GM23338 (cell line): ENCODE results near the gene MME. TPM values are rescaled to one million over a fixed set of nuclear protein-coding genes. Genes with fewer than 3 reads are reported as not detected.

Experiments used
- CREB1 ChIP-seq: fragments of 250-450 bp; sonication (Bioruptor Pico); IDR thresholded peaks from 2 replicates; pipeline ENCODE4 v1.5.0; 2020; ENCODE audit warnings: low read depth, mild to moderate bottlenecking, moderate library complexity
- EZH2 ChIP-seq: fragments of 200-600 bp; sonication (generic); IDR thresholded peaks from one replicate; pipeline ENCODE4 v1.8.0; 2017; ENCODE audit warnings: antibody characterized with exemption, mild to moderate bottlenecking, low read depth; ENCODE audit not compliant: unreplicated experiment
- POLR2AphosphoS5 ChIP-seq: IDR thresholded peaks from 2 replicates; pipeline ENCODE4 v1.6.1; 2016; ENCODE audit warnings: antibody characterized with exemption, low read depth
- STAT1 ChIP-seq: IDR thresholded peaks from one replicate; pipeline ENCODE4 v1.6.1; 2016; ENCODE audit warnings: antibody characterized with exemption; ENCODE audit not compliant: unreplicated experiment
- ZNF114 ChIP-seq: fragments of 250-450 bp; sonication (Bioruptor Pico); IDR thresholded peaks from 2 replicates; pipeline ENCODE4 v1.5.0; 2020; ENCODE audit warnings: mild to moderate bottlenecking, moderate library complexity
- ZNF331 ChIP-seq: fragments of 250-450 bp; sonication (Bioruptor Pico); IDR thresholded peaks from 2 replicates; pipeline ENCODE4 v1.5.0; 2020; ENCODE audit warnings: low read depth, mild to moderate bottlenecking, moderate library complexity
- polyA plus RNA-seq: library from polyadenylated mRNA; unstranded; fragments of >200 nt; fragmentation: Nextera tagmentation; extraction: Ambion mirVana; gene quantifications from 2 replicates; pipeline ENCODE4 v1.2.1, GENCODE V29; 2016
- total RNA-seq: library from RNA; depleted of rRNA; stranded (reverse); fragments of >200 nt; shearing (Covaris generic); gene quantifications from 2 replicates; pipeline ENCODE4 v1.2.3, GENCODE V29; 2014
- TF ChIP-seq, protein P1 (sequence below): fragments of 250-450 bp; sonication (Bioruptor Pico); IDR thresholded peaks from 2 replicates; pipeline ENCODE4 v1.5.0; 2020; ENCODE audit warnings: mild to moderate bottlenecking, moderate library complexity
- TF ChIP-seq, protein P2 (sequence below), 2 experiments: fragments of 200-600 bp in 1 of 2; sonication (generic) in 1 of 2; conservative IDR thresholded peaks; 2 replicates each; pipeline versions ENCODE4 v1.5.1 to v1.6.1; 2016 to 2017; ENCODE audit warnings: antibody characterized with exemption in 2 of 2, low read depth in 2 of 2, mild to moderate bottlenecking in 2 of 2, moderate library complexity in 1 of 2
- TF ChIP-seq, protein P3 (sequence below): IDR thresholded peaks from one replicate; pipeline ENCODE4 v1.6.1; 2018; ENCODE audit warnings: antibody characterized with exemption; ENCODE audit not compliant: unreplicated experiment

The MME gene
- total and polyA plus RNA-seq, 2 experiments from 2014 or later = 15.2 to 76.7 TPM

DNA sequence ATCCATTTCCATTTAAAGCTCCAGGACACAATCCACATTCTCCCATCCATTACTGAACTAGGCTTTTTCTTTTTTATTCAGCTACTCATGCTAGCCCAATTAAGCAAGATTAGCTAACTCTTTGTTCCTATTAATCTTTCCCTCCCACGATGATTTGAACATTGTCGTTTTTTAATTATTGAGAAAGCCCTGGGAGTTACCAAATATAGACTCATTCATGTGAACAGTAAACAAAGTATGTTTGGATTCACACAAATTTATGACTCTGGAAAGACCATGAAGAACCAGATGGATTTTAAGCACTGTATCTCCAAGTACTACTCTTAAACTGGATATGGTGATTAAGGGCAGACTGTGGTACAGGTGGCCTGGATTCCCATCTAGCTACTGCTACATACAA is 131.1 kb downstream of the MME start (continued):
- TF ChIP-seq, protein P1, sequence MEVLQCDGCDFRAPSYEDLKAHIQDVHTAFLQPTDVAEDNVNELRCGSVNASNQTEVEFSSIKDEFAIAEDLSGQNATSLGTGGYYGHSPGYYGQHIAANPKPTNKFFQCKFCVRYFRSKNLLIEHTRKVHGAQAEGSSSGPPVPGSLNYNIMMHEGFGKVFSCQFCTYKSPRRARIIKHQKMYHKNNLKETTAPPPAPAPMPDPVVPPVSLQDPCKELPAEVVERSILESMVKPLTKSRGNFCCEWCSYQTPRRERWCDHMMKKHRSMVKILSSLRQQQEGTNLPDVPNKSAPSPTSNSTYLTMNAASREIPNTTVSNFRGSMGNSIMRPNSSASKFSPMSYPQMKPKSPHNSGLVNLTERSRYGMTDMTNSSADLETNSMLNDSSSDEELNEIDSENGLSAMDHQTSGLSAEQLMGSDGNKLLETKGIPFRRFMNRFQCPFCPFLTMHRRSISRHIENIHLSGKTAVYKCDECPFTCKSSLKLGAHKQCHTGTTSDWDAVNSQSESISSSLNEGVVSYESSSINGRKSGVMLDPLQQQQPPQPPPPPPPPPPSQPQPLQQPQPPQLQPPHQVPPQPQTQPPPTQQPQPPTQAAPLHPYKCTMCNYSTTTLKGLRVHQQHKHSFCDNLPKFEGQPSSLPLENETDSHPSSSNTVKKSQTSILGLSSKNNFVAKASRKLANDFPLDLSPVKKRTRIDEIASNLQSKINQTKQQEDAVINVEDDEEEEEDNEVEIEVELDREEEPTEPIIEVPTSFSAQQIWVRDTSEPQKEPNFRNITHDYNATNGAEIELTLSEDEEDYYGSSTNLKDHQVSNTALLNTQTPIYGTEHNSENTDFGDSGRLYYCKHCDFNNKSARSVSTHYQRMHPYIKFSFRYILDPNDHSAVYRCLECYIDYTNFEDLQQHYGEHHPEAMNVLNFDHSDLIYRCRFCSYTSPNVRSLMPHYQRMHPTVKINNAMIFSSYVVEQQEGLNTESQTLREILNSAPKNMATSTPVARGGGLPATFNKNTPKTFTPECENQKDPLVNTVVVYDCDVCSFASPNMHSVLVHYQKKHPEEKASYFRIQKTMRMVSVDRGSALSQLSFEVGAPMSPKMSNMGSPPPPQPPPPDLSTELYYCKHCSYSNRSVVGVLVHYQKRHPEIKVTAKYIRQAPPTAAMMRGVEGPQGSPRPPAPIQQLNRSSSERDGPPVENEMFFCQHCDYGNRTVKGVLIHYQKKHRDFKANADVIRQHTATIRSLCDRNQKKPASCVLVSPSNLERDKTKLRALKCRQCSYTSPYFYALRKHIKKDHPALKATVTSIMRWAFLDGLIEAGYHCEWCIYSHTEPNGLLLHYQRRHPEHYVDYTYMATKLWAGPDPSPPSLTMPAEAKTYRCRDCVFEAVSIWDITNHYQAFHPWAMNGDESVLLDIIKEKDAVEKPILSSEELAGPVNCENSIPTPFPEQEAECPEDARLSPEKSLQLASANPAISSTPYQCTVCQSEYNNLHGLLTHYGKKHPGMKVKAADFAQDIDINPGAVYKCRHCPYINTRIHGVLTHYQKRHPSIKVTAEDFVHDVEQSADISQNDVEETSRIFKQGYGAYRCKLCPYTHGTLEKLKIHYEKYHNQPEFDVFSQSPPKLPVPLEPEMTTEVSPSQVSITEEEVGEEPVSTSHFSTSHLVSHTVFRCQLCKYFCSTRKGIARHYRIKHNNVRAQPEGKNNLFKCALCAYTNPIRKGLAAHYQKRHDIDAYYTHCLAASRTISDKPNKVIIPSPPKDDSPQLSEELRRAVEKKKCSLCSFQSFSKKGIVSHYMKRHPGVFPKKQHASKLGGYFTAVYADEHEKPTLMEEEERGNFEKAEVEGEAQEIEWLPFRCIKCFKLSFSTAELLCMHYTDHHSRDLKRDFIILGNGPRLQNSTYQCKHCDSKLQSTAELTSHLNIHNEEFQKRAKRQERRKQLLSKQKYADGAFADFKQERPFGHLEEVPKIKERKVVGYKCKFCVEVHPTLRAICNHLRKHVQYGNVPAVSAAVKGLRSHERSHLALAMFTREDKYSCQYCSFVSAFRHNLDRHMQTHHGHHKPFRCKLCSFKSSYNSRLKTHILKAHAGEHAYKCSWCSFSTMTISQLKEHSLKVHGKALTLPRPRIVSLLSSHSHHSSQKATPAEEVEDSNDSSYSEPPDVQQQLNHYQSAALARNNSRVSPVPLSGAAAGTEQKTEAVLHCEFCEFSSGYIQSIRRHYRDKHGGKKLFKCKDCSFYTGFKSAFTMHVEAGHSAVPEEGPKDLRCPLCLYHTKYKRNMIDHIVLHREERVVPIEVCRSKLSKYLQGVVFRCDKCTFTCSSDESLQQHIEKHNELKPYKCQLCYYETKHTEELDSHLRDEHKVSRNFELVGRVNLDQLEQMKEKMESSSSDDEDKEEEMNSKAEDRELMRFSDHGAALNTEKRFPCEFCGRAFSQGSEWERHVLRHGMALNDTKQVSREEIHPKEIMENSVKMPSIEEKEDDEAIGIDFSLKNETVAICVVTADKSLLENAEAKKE = no peak
- TF ChIP-seq, protein P2, sequence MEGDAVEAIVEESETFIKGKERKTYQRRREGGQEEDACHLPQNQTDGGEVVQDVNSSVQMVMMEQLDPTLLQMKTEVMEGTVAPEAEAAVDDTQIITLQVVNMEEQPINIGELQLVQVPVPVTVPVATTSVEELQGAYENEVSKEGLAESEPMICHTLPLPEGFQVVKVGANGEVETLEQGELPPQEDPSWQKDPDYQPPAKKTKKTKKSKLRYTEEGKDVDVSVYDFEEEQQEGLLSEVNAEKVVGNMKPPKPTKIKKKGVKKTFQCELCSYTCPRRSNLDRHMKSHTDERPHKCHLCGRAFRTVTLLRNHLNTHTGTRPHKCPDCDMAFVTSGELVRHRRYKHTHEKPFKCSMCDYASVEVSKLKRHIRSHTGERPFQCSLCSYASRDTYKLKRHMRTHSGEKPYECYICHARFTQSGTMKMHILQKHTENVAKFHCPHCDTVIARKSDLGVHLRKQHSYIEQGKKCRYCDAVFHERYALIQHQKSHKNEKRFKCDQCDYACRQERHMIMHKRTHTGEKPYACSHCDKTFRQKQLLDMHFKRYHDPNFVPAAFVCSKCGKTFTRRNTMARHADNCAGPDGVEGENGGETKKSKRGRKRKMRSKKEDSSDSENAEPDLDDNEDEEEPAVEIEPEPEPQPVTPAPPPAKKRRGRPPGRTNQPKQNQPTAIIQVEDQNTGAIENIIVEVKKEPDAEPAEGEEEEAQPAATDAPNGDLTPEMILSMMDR (conservative IDR thresholded peaks at IDR 0.05; ENCODE audit: low read depth in 2 of 2) = no peak
- no peak for TF ChIP-seq POLR2AphosphoS5
- TF ChIP-seq ZNF114 = no peak
- TF ChIP-seq, protein P3, sequence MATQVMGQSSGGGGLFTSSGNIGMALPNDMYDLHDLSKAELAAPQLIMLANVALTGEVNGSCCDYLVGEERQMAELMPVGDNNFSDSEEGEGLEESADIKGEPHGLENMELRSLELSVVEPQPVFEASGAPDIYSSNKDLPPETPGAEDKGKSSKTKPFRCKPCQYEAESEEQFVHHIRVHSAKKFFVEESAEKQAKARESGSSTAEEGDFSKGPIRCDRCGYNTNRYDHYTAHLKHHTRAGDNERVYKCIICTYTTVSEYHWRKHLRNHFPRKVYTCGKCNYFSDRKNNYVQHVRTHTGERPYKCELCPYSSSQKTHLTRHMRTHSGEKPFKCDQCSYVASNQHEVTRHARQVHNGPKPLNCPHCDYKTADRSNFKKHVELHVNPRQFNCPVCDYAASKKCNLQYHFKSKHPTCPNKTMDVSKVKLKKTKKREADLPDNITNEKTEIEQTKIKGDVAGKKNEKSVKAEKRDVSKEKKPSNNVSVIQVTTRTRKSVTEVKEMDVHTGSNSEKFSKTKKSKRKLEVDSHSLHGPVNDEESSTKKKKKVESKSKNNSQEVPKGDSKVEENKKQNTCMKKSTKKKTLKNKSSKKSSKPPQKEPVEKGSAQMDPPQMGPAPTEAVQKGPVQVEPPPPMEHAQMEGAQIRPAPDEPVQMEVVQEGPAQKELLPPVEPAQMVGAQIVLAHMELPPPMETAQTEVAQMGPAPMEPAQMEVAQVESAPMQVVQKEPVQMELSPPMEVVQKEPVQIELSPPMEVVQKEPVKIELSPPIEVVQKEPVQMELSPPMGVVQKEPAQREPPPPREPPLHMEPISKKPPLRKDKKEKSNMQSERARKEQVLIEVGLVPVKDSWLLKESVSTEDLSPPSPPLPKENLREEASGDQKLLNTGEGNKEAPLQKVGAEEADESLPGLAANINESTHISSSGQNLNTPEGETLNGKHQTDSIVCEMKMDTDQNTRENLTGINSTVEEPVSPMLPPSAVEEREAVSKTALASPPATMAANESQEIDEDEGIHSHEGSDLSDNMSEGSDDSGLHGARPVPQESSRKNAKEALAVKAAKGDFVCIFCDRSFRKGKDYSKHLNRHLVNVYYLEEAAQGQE = no peak
- TF ChIP-seq ZNF331 = no peak
- no peak for TF ChIP-seq STAT1
- no peak for TF ChIP-seq EZH2
- TF ChIP-seq CREB1 (CRISPR knock-in tag) = no peak
